Neural cell (in vitro differentiated cells): ENCODE measurements around the gene TECRL.

Source experiments
- CTCF ChIP-seq: fragments of 450-650 bp; IDR thresholded peaks from 2 replicates; pipeline ENCODE4 v1.5.1; 2014; ENCODE audit warnings: antibody characterized with exemption, mild to moderate bottlenecking, moderate library complexity; ENCODE audit not compliant: poor library complexity, severe bottlenecking
- EP300 ChIP-seq: fragments of 450-650 bp; conservative IDR thresholded peaks from 2 replicates; pipeline ENCODE4 v1.6.1; 2014; ENCODE audit warnings: antibody characterized with exemption, mild to moderate bottlenecking, moderate library complexity; ENCODE audit not compliant: poor library complexity, severe bottlenecking
- EZH2 ChIP-seq: fragments of 200-600, 300-800 bp; shearing (Covaris generic), sonication (generic); IDR thresholded peaks from 2 replicates; pipeline ENCODE4 v1.6.1; 2014; ENCODE audit warnings: antibody characterized with exemption, low read length, borderline replicate concordance, mild to moderate bottlenecking; ENCODE audit not compliant: insufficient read depth, poor library complexity, severe bottlenecking
- MXI1 ChIP-seq: fragments of 450-650 bp; conservative IDR thresholded peaks from 2 replicates; pipeline ENCODE4 v1.6.1; 2014; ENCODE audit warnings: antibody characterized with exemption, mild to moderate bottlenecking; ENCODE audit not compliant: poor library complexity, severe bottlenecking
- POLR2AphosphoS5 ChIP-seq: IDR thresholded peaks from 2 replicates; pipeline ENCODE4 v1.6.1; 2012
- RAD21 ChIP-seq: fragments of 450-650 bp; conservative IDR thresholded peaks from 2 replicates; pipeline ENCODE4 v1.6.1; 2014; ENCODE audit warnings: antibody characterized with exemption, mild to moderate bottlenecking, moderate library complexity
- SMC3 ChIP-seq: fragments of 450-650 bp; conservative IDR thresholded peaks from 2 replicates; pipeline ENCODE4 v1.6.1; 2014; ENCODE audit warnings: antibody characterized with exemption, mild to moderate bottlenecking, moderate library complexity; ENCODE audit not compliant: poor library complexity
- TAF1 ChIP-seq: IDR thresholded peaks from 2 replicates; pipeline ENCODE4 v1.6.1; 2012; ENCODE audit warnings: low read depth
- TF ChIP-seq, protein P1 (sequence below): IDR thresholded peaks from 2 replicates; pipeline ENCODE4 v1.6.1; 2012; ENCODE audit warnings: borderline replicate concordance

- TF ChIP-seq EZH2: no peak
- TF ChIP-seq CTCF: no peak
- no peak for TF ChIP-seq RAD21
- TF ChIP-seq POLR2AphosphoS5: no peak
- TF ChIP-seq, protein P1, sequence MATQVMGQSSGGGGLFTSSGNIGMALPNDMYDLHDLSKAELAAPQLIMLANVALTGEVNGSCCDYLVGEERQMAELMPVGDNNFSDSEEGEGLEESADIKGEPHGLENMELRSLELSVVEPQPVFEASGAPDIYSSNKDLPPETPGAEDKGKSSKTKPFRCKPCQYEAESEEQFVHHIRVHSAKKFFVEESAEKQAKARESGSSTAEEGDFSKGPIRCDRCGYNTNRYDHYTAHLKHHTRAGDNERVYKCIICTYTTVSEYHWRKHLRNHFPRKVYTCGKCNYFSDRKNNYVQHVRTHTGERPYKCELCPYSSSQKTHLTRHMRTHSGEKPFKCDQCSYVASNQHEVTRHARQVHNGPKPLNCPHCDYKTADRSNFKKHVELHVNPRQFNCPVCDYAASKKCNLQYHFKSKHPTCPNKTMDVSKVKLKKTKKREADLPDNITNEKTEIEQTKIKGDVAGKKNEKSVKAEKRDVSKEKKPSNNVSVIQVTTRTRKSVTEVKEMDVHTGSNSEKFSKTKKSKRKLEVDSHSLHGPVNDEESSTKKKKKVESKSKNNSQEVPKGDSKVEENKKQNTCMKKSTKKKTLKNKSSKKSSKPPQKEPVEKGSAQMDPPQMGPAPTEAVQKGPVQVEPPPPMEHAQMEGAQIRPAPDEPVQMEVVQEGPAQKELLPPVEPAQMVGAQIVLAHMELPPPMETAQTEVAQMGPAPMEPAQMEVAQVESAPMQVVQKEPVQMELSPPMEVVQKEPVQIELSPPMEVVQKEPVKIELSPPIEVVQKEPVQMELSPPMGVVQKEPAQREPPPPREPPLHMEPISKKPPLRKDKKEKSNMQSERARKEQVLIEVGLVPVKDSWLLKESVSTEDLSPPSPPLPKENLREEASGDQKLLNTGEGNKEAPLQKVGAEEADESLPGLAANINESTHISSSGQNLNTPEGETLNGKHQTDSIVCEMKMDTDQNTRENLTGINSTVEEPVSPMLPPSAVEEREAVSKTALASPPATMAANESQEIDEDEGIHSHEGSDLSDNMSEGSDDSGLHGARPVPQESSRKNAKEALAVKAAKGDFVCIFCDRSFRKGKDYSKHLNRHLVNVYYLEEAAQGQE: no peak
- no peak for TF ChIP-seq SMC3
- no peak for TF ChIP-seq EP300
- TF ChIP-seq TAF1: no peak
- no peak for TF ChIP-seq MXI1
Observed at GRCh38 chr4:64361399-64361740, 47.9 kb downstream of the TECRL start.
